ENCODE data around the gene STK11. TPM values are rescaled to one million over a fixed set of nuclear protein-coding genes. Genes with fewer than 3 reads are reported as not detected.

Gene STK11
- total and polyA plus RNA-seq, 2 of the 4 experiments (the other 2 are of a cell fraction), result 39.3 to 42.8 TPM

DNA sequence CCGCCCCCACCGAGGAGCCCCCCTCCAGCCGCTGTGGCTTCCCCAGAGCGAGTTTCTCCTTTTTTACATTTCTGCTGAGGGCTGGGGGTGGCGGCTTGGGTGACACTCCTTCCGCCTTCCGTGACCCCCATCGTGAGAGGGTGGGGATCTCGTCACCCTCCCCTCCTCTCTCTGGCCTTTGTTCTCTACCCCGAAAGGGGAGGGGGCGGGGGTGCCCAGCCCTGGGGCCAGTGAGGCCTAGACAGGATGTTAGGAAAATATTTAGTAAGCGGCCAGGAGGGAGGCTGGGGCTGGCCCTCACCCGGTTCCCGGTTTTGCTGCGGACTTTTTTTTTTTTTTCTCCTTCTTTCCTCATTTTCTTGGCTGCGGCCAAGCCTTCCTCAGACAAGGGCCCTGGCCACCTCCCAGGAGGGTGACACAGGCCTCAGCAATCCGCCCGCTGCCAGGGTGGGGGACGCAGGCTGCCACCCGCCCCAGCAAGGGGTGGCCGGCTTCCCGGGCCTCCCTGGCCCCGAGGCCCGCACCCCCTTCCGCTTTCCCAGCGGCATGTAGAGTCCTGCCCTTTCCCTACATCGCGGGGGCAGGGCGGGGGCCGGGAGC is 46.7 kb downstream of the STK11 start:
- Histone ChIP-seq H4K91ac (ENCODE audit: insufficient read depth, low read depth, low read length) (peak overlapping the region; percentile 97), H3K56ac (ENCODE audit: extremely low read depth, insufficient read depth, low read length) (peak overlapping the region; percentile 86), H3K9ac (ENCODE audit: low read depth, low read length) (peak overlapping the region; percentile 97), H2BK20ac (ENCODE audit: low read depth, low read length) (no peak overlapping the region), H3K9me1 (ENCODE audit: insufficient read depth, low read length) (no peaks in the 10 kb centered on the region), H4K5ac (ENCODE audit: low read depth, low read length) (peak overlapping the region; percentile 20; the same call in 1 of the 2 replicates), H3K23ac (ENCODE audit: low read depth, low read length) (peak overlapping the region; percentile 97), H4K20me1 (ENCODE audit: insufficient read depth, low read length) (peaks cover 86% of the 10 kb centered on the region), H3K27ac (ENCODE audit: insufficient read depth, low read length) (peak overlapping the region; percentile 99), H3K9me3 (ENCODE audit: control insufficient read depth, insufficient read depth, low read length) (no peaks in the 10 kb centered on the region), H3K27me3 (ENCODE audit: control insufficient read depth, insufficient read depth, low read length) (no peaks in the 10 kb centered on the region), H2BK120ac (ENCODE audit: low read depth, low read length) (peak overlapping the region; percentile 54), H3K4me3 (ENCODE audit: insufficient read depth, low read depth, low read length) (peak overlapping the region; percentile 94), H3K4ac (ENCODE audit: low read depth, low read length) (peak overlapping the region; percentile 98), H3K79me1 (ENCODE audit: low read depth in 1 of 2, low read length in 2 of 2) (peaks cover 0 to 35% of the 10 kb centered on the region in 2 experiments; a peak in 2 of 4 replicates), H3K18ac (ENCODE audit: low read depth, low read length) (peak overlapping the region; percentile 85), H3K14ac (replicated peaks; ENCODE audit: low read depth, low read length) (peak overlapping the region; percentile 82), H2AFZ (replicated peaks; ENCODE audit: low read length, poor library complexity) (peak overlapping the region; percentile 17), H2BK15ac (ENCODE audit: low read depth, low read length) (peak overlapping the region; percentile 76; the same call in 2 of the 3 replicates), H3K36me3 (ENCODE audit: control insufficient read depth, insufficient read depth, low read length) (peaks cover 57% of the 10 kb centered on the region), H3K4me1 (ENCODE audit: control insufficient read depth, insufficient read depth, low read length) (peaks cover 33% of the 10 kb centered on the region), H2AK9ac (replicated peaks; ENCODE audit: low read depth, low read length, poor library complexity) (peak overlapping the region; percentile 92), H2BK5ac (ENCODE audit: low read depth, low read length, poor library complexity, severe bottlenecking) (peak overlapping the region; percentile 99), H2AK5ac (ENCODE audit: low read depth, low read length) (peak overlapping the region; percentile 94), H4K8ac (ENCODE audit: low read depth in 2 of 2, low read length in 2 of 2) (peak overlapping the region; percentile 80), H3K4me2 (ENCODE audit: low read depth, low read length) (peak overlapping the region; percentile 82)
- ChIA-PET CTCF (interaction anchor here (0.9 to 1.6 kb wide), 3 partner anchors 8 to 132 kb away, joined by 3 to 11 read pairs (median 7); no protein-coding TSS in a partner anchor), POLR2A (ENCODE audit: unreplicated experiment) (interaction anchor here (0.6 to 1.6 kb wide), 5 partner anchors 14 to 86 kb away, joined by 3 to 28 read pairs (median 3); partner anchors contain the start of gene CIRBP)
- no TSS peak for BruUV-seq (replicated peaks)
- intact Hi-C loops (cut with micrococcal nuclease) (no loop called here), dilution Hi-C loops (cut with HindIII; ENCODE audit: low sequenced_read_pairs, unreplicated experiment) (no loop called here), in situ Hi-C loops (cut with MboI; ENCODE audit: low sequenced_read_pairs) (no loop called here)
- WGBS, 2 experiments (ENCODE audit: extremely low coverage in 2 of 2, insufficient read length in 1 of 2), result no CpG with 5 or more reads among the region's 30 CpGs
- TF ChIP-seq CEBPB (IDR thresholded peaks at IDR 0.05; ENCODE audit: low read depth, low read length) (no peak), RCOR1 (IDR thresholded peaks at IDR 0.05; ENCODE audit: insufficient replicate concordance, low read length) (no peak), CHD1 (IDR thresholded peaks at IDR 0.05; ENCODE audit: low read depth, low read length) (peak; percentile 69), MAZ (IDR thresholded peaks at IDR 0.05; ENCODE audit: borderline replicate concordance, low read depth, low read length) (no peak), POLR2A (IDR thresholded peaks at IDR 0.05; ENCODE audit: low read depth, low read length) (peak; percentile 23; the same call in 1 of the 2 replicates), SMC3 (IDR thresholded peaks at IDR 0.05; ENCODE audit: low read depth, low read length) (no peak)
- DNase-seq, result peak; percentile 88
- no peak for ATAC-seq (ENCODE audit: low read depth)

All from IMR-90 (cell line).